ENCODE measurements around the gene APAF1.

GRCh38 chr12:98721204-98721702 lies 76.2 kb downstream of the APAF1 start:
- TF ChIP-seq CTCF (IDR thresholded peaks at IDR 0.05) (no peak), EZH2 (IDR thresholded peaks at IDR 0.05; ENCODE audit: borderline replicate concordance, insufficient read depth, low read depth, low read length, poor library complexity, severe bottlenecking) (no peak)
